ENCODE results near the gene TRHDE.

DNA sequence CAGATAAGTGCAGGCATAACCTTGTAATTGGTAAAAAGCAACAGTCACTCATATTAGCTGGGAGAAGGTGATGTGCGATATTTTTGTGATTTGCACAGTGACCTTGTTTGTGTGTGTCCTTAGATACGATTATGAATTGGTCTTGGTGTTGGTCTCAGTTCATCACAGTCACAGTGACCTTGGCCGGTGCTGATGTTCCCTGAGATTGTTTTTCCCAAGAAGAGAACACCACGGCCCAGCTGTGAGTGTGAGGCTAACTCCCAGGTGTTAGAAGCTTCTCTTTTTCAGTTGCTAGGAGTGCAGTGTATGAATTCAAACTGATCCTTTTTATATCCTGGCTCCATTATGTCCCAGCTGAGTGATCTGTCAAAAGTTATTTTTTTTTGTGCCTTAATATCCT, 46.2 kb downstream of the TRHDE start:
- TF ChIP-seq, protein P1, sequence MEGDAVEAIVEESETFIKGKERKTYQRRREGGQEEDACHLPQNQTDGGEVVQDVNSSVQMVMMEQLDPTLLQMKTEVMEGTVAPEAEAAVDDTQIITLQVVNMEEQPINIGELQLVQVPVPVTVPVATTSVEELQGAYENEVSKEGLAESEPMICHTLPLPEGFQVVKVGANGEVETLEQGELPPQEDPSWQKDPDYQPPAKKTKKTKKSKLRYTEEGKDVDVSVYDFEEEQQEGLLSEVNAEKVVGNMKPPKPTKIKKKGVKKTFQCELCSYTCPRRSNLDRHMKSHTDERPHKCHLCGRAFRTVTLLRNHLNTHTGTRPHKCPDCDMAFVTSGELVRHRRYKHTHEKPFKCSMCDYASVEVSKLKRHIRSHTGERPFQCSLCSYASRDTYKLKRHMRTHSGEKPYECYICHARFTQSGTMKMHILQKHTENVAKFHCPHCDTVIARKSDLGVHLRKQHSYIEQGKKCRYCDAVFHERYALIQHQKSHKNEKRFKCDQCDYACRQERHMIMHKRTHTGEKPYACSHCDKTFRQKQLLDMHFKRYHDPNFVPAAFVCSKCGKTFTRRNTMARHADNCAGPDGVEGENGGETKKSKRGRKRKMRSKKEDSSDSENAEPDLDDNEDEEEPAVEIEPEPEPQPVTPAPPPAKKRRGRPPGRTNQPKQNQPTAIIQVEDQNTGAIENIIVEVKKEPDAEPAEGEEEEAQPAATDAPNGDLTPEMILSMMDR (IDR thresholded peaks at IDR 0.05; ENCODE audit: low read length), result no peak
- no peak for TF ChIP-seq EZH2 (IDR thresholded peaks at IDR 0.05; ENCODE audit: borderline replicate concordance, low read length)

Measured in OCI-LY1 (cell line).